Measurements from ENCODE around the gene ANKMY1. TPM values are rescaled to one million over a fixed set of nuclear protein-coding genes. Genes with fewer than 3 reads are reported as not detected.

Gene ANKMY1
- total and polyA plus RNA-seq, 2 experiments from 2014 or later, result 9.2 to 11.1 TPM

- peak; percentile 89 for DNase-seq (ENCODE audit: low spot score)
- Histone ChIP-seq H4K20me1 (ENCODE audit: insufficient read depth, poor library complexity, severe bottlenecking) (no peaks in the 10 kb centered on the region), H3K4me2 (no peak overlapping the region), H3K27ac (no peak overlapping the region), H3K4me3 (no peak overlapping the region), H3K9me3 (ENCODE audit: low read depth) (no peaks in the 10 kb centered on the region), H2AFZ (no peak overlapping the region), H3K36me3 (replicated peaks; ENCODE audit: insufficient read depth, low read depth) (no peaks in the 10 kb centered on the region), H3K4me1 (ENCODE audit: insufficient read depth) (no peaks in the 10 kb centered on the region), H3K9me2 (replicated peaks; ENCODE audit: insufficient read depth) (no peaks in the 10 kb centered on the region), H3K27me3 (no peaks in the 10 kb centered on the region), H3K79me2 (no peaks in the 10 kb centered on the region)
- no peak for TF ChIP-seq EZH2phosphoT487 (IDR thresholded peaks at IDR 0.05; ENCODE audit: low read depth, severe bottlenecking, unreplicated experiment)
- TF ChIP-seq EZH2 (IDR thresholded peaks at IDR 0.05; ENCODE audit: borderline replicate concordance), result no peak
- peak; percentile 79 for TF ChIP-seq CTCF (IDR thresholded peaks at IDR 0.05; ENCODE audit: poor library complexity)
- WGBS (ENCODE audit: low lambda C conversion rate, missing lambda C conversion rate), result 41% methylated on average over 13 of the region's 13 CpGs
Measured at GRCh38 chr2:240513549-240514287, 44.1 kb downstream of the ANKMY1 start.

GRCh38 chr2:240512666-240513535, 44.9 kb downstream of the ANKMY1 start:
- H4K20me1 ChIP-seq (ENCODE audit: insufficient read depth, poor library complexity, severe bottlenecking), result no peaks in the 10 kb centered on the region
- TF ChIP-seq CTCF (IDR thresholded peaks at IDR 0.05; ENCODE audit: poor library complexity) (no peak), EZH2phosphoT487 (IDR thresholded peaks at IDR 0.05; ENCODE audit: low read depth, severe bottlenecking, unreplicated experiment) (no peak), EZH2 (IDR thresholded peaks at IDR 0.05; ENCODE audit: borderline replicate concordance) (no peak)
- H3K4me1 ChIP-seq (ENCODE audit: insufficient read depth), result no peaks in the 10 kb centered on the region
- no peaks in the 10 kb centered on the region for H3K36me3 ChIP-seq (replicated peaks; ENCODE audit: insufficient read depth, low read depth)
- no peak for DNase-seq (ENCODE audit: low spot score)
- no peaks in the 10 kb centered on the region for H3K79me2 ChIP-seq
- H3K9me2 ChIP-seq (replicated peaks; ENCODE audit: insufficient read depth), result no peaks in the 10 kb centered on the region
- no peaks in the 10 kb centered on the region for H3K27me3 ChIP-seq
- no peak overlapping the region for H3K27ac ChIP-seq
- WGBS (ENCODE audit: low lambda C conversion rate, missing lambda C conversion rate), result 96% methylated on average over 21 of the region's 21 CpGs
- H3K9me3 ChIP-seq (ENCODE audit: low read depth), result no peaks in the 10 kb centered on the region
- no peak overlapping the region for H2AFZ ChIP-seq
- no peak overlapping the region for H3K4me3 ChIP-seq
- H3K4me2 ChIP-seq, result no peak overlapping the region

DNA sequence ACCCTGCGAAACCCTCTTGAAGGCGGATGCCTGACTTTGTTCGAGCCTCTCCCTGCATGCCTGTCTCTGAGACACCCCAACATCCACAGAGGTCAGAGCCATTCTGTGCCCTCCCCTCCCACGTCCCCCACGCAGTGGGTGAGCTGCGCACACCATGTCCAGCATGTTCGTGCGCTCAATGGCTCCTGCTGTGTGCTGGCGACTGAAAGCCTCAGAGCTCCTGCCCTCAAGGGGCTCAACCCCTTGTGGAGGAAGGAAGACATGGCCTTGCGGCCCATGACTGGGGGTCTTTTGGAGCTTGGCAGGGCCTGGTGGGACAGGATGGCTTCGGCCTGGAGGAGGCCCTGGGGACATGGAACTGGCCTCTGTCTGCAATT, 45.7 kb downstream of the ANKMY1 start:
- no peaks in the 10 kb centered on the region for H3K9me3 ChIP-seq (ENCODE audit: low read depth)
- H3K4me2 ChIP-seq, result no peak overlapping the region
- no peak for TF ChIP-seq CTCF (IDR thresholded peaks at IDR 0.05; ENCODE audit: poor library complexity)
- TF ChIP-seq EZH2phosphoT487 (IDR thresholded peaks at IDR 0.05; ENCODE audit: low read depth, severe bottlenecking, unreplicated experiment), result no peak
- no peak for TF ChIP-seq EZH2 (IDR thresholded peaks at IDR 0.05; ENCODE audit: borderline replicate concordance)
- no peak for DNase-seq (ENCODE audit: low spot score)
- no peak overlapping the region for H2AFZ ChIP-seq
- H3K4me3 ChIP-seq, result no peak overlapping the region
- H3K27ac ChIP-seq, result no peak overlapping the region
- H3K4me1 ChIP-seq (ENCODE audit: insufficient read depth), result no peaks in the 10 kb centered on the region
- 97% methylated on average over 11 of the region's 11 CpGs for WGBS (ENCODE audit: low lambda C conversion rate, missing lambda C conversion rate)
- H3K79me2 ChIP-seq, result no peaks in the 10 kb centered on the region
- H3K36me3 ChIP-seq (replicated peaks; ENCODE audit: insufficient read depth, low read depth), result no peaks in the 10 kb centered on the region
- no peaks in the 10 kb centered on the region for H4K20me1 ChIP-seq (ENCODE audit: insufficient read depth, poor library complexity, severe bottlenecking)
- no peaks in the 10 kb centered on the region for H3K9me2 ChIP-seq (replicated peaks; ENCODE audit: insufficient read depth)
- no peaks in the 10 kb centered on the region for H3K27me3 ChIP-seq

All from hepatocyte (in vitro differentiated cells).